Urinary bladder (tissue), 4 donors: Measurements from ENCODE around the gene GHDC. TPM values are rescaled to one million over a fixed set of nuclear protein-coding genes. Genes with fewer than 3 reads are reported as not detected.
"Not testable (repeated sequence)": the region's sequence is repeated elsewhere in the genome, so short reads cannot be mapped to it uniquely, and the experiment has no call there.

Experiments used
- DNase-seq: peaks from one replicate; pipeline ENCODE4 v3.0.0-alpha.2; 2015; ENCODE audit errors: extremely low spot score
- H3K27ac ChIP-seq: one replicate; pipeline ENCODE4 v1.5.1; 2013; ENCODE audit warnings: low read depth, mild to moderate bottlenecking, moderate library complexity
- H3K36me3 ChIP-seq: one replicate; pipeline ENCODE4 v1.6.1; 2013; ENCODE audit warnings: mild to moderate bottlenecking, moderate library complexity; ENCODE audit not compliant: insufficient read depth
- H3K4me1 ChIP-seq: one replicate; pipeline ENCODE4 v1.6.1; 2013; ENCODE audit warnings: mild to moderate bottlenecking, moderate library complexity; ENCODE audit not compliant: insufficient read depth
- H3K4me3 ChIP-seq: one replicate; pipeline ENCODE4 v1.5.1; 2013; ENCODE audit warnings: low read depth, low read length
- WGBS: extraction: QIAGEN DNeasy Blood & Tissue Kit; methylation state at CpG from one replicate; pipeline ENCODE4 v1.1.7; 2013; 5-methylcytosine and 5-hydroxymethylcytosine counted together
- polyA plus RNA-seq: library from polyadenylated mRNA; stranded (reverse); fragments of 200-250 nt; gene quantifications from one replicate; pipeline ENCODE4 v1.2.3, GENCODE V29; 2013
- total RNA-seq: library from RNA; depleted of rRNA; stranded (reverse); fragments of >200 nt; gene quantifications from one replicate; pipeline ENCODE4 v1.2.3, GENCODE V29; 2014
- donor health status: healthy with polysubstance abuse.
- donor health status: healthy.

The GHDC gene
- total RNA-seq (6.7 TPM), polyA plus RNA-seq (32.0 TPM)

- H3K4me1 ChIP-seq, result peaks cover 2% of the 10 kb centered on the region
- 27% methylated on average over 24 of the region's 24 CpGs for WGBS
- H3K27ac ChIP-seq, result peak within 1 kb of the TSS; percentile 63
- peak; percentile 70 for DNase-seq
- peak within 1 kb of the TSS; percentile 63 for H3K4me3 ChIP-seq
- no peaks in the 10 kb centered on the region for H3K36me3 ChIP-seq
Measured at GRCh38 chr17:42193969-42194899, at the start of gene GHDC. Gene GHDC (minus strand): TSS chr17:42194494. CDS start chr17:42193581, 913 bp downstream.

GRCh38 chr17:42243493-42243982 is 49.2 kb upstream of the GHDC start:
- no peak overlapping the region for H3K27ac ChIP-seq
- 75% methylated on average over 5 of the region's 5 CpGs for WGBS
- DNase-seq, result no peak
- H3K36me3 ChIP-seq, result no peaks in the 10 kb centered on the region
- no peaks in the 10 kb centered on the region for H3K4me1 ChIP-seq
- no peak overlapping the region for H3K4me3 ChIP-seq

- 96% methylated on average over 1 of the region's 1 CpG for WGBS
- no peak for DNase-seq
- Histone ChIP-seq H3K36me3 (no peaks in the 10 kb centered on the region), H3K27ac (no peak overlapping the region), H3K4me1 (no peaks in the 10 kb centered on the region), H3K4me3 (no peak overlapping the region)
Measured at GRCh38 chr17:42241871-42242270, 47.6 kb upstream of the GHDC start.

- H3K27ac ChIP-seq, H3K4me1 ChIP-seq, H3K4me3 ChIP-seq, DNase-seq, H3K36me3 ChIP-seq: not testable (repeated sequence)
- WGBS, result 78% methylated on average over 4 of the region's 4 CpGs
Measured at GRCh38 chr17:42240863-42241262, 46.6 kb upstream of the GHDC start.

GRCh38 chr17:42240201-42240600 is 45.9 kb upstream of the GHDC start:
- H3K4me1 ChIP-seq, result no peaks in the 10 kb centered on the region
- no peak overlapping the region for H3K4me3 ChIP-seq
- H3K36me3 ChIP-seq, result no peaks in the 10 kb centered on the region
- 73% methylated on average over 5 of the region's 5 CpGs for WGBS
- no peak for DNase-seq
- no peak overlapping the region for H3K27ac ChIP-seq

- WGBS, result 85% methylated on average over 7 of the region's 7 CpGs
- not testable (repeated sequence) for H3K4me3 ChIP-seq, H3K36me3 ChIP-seq, H3K27ac ChIP-seq, H3K4me1 ChIP-seq, DNase-seq
Measured at GRCh38 chr17:42239576-42239975, 45.3 kb upstream of the GHDC start.

- no peak for DNase-seq
- Histone ChIP-seq H3K4me3 (no peak overlapping the region), H3K36me3 (no peaks in the 10 kb centered on the region), H3K27ac (no peak overlapping the region), H3K4me1 (no peaks in the 10 kb centered on the region)
- WGBS, result 87% methylated on average over 7 of the region's 7 CpGs
Measured at GRCh38 chr17:42236760-42237159, 42.5 kb upstream of the GHDC start.

- no peak for DNase-seq
- Histone ChIP-seq H3K27ac (no peak overlapping the region), H3K36me3 (no peaks in the 10 kb centered on the region), H3K4me3 (no peak overlapping the region), H3K4me1 (no peaks in the 10 kb centered on the region)
- 35% methylated on average over 2 of the region's 2 CpGs for WGBS
Measured at GRCh38 chr17:42233994-42234393, 39.7 kb upstream of the GHDC start.

GRCh38 chr17:42233156-42233555 is 38.9 kb upstream of the GHDC start:
- no peaks in the 10 kb centered on the region for H3K4me1 ChIP-seq
- no peak overlapping the region for H3K4me3 ChIP-seq
- H3K36me3 ChIP-seq, result no peaks in the 10 kb centered on the region
- H3K27ac ChIP-seq, result no peak overlapping the region
- WGBS, result 93% methylated on average over 5 of the region's 5 CpGs
- DNase-seq, result no peak

- DNase-seq, result no peak
- Histone ChIP-seq H3K4me3 (no peak overlapping the region), H3K27ac (no peak overlapping the region), H3K4me1 (no peaks in the 10 kb centered on the region), H3K36me3 (no peaks in the 10 kb centered on the region)
- WGBS, result 91% methylated on average over 5 of the region's 5 CpGs
Measured at GRCh38 chr17:42230225-42230624, 35.9 kb upstream of the GHDC start.

- Histone ChIP-seq H3K36me3 (peaks cover 1% of the 10 kb centered on the region), H3K4me3 (no peak overlapping the region), H3K4me1 (no peaks in the 10 kb centered on the region), H3K27ac (no peak overlapping the region)
- 61% methylated on average over 11 of the region's 11 CpGs for WGBS
- DNase-seq, result no peak
Measured at GRCh38 chr17:42227849-42228700, 33.8 kb upstream of the GHDC start.

- peaks cover 1% of the 10 kb centered on the region for H3K36me3 ChIP-seq
- 91% methylated on average over 5 of the region's 5 CpGs for WGBS
Measured at GRCh38 chr17:42225646-42226045, 31.4 kb upstream of the GHDC start.

GRCh38 chr17:42224651-42225050 is 30.4 kb upstream of the GHDC start:
- DNase-seq, result no peak
- Histone ChIP-seq H3K36me3 (peaks cover 1% of the 10 kb centered on the region), H3K4me1 (no peaks in the 10 kb centered on the region), H3K4me3 (no peak overlapping the region), H3K27ac (no peak overlapping the region)
- WGBS, result 94% methylated on average over 6 of the region's 6 CpGs

More at GRCh38 chr17:42225646-42226045, 31.4 kb upstream of the GHDC start:
- Histone ChIP-seq H3K27ac (no peak overlapping the region), H3K4me3 (no peak overlapping the region), H3K4me1 (no peaks in the 10 kb centered on the region)
- no peak for DNase-seq
